CD4-positive, alpha-beta T cell treated with Interleukin-1 beta for 1 hour (primary cell): ENCODE data around the gene WFDC10B.
"Not testable (repeated sequence)": the region's sequence is repeated elsewhere in the genome, so short reads cannot be mapped to it uniquely, and the experiment has no call there.

ENCODE experiments used
- DNase-seq, 2 donors: peaks; one replicate each; pipeline ENCODE4 v3.0.0-alpha.2; 2020 to 2022

WFDC10B gene

GRCh38 chr20:45646875-45647274 is 57.9 kb downstream of the WFDC10B start:
- no peak for DNase-seq

- not testable (repeated sequence) for DNase-seq
These were observed 59.0 kb downstream of the WFDC10B start for GRCh38 chr20:45645869-45646268.

- not testable (repeated sequence) for DNase-seq
These were observed 63.7 kb downstream of the WFDC10B start for GRCh38 chr20:45641076-45641475.

GRCh38 chr20:45639687-45640086 is 65.1 kb downstream of the WFDC10B start:
- DNase-seq: no peak

GRCh38 chr20:45636513-45636912 is 68.3 kb downstream of the WFDC10B start:
- no peak for DNase-seq
